Measurements from ENCODE around the gene CDH10. TPM values are rescaled to one million over a fixed set of nuclear protein-coding genes. Genes with fewer than 3 reads are reported as not detected.

Gene CDH10
- total RNA-seq, 2 experiments from 2014 or later, result not detected

DNA sequence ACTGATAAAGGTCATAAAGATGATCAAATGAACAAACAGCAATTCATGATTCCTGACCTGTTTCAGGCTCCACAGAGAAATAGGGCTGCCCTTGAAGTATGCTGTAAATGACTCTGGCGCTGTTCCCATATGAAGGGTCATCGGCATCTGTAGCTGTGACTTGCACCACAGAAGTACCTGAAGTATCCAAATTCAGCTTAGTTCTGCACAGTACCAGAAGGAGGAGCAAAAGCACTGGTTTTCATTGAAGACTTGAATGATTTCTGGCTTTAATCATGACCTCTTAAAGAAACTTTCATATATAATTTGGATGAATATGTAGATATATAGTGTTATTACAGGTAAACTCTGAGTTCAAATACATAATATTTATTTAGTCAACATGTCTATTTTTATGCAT is 109.1 kb downstream of the CDH10 start:
- H3K9me3 ChIP-seq (ENCODE audit: low read length), result no peaks in the 10 kb centered on the region
- no peak overlapping the region for H3K4me3 ChIP-seq (ENCODE audit: low read depth, low read length, poor library complexity, severe bottlenecking)
- H3K9me2 ChIP-seq (ENCODE audit: insufficient read depth, low read length), result no peaks in the 10 kb centered on the region
- BruUV-seq (replicated peaks), result no TSS peak
- ChIA-PET CTCF (ENCODE audit: unreplicated experiment) (no interaction called here), POLR2A (no interaction called here)
- H3K4me1 ChIP-seq (ENCODE audit: insufficient read depth, low read length, poor library complexity, severe bottlenecking), result no peaks in the 10 kb centered on the region
- intact Hi-C loops (cut with micrococcal nuclease; ENCODE audit: unreplicated experiment), result no loop called here
- TF ChIP-seq EZH2phosphoT487 (IDR thresholded peaks at IDR 0.05; ENCODE audit: borderline replicate concordance, low read depth, low read length), result no peak
- TF ChIP-seq, protein P1, sequence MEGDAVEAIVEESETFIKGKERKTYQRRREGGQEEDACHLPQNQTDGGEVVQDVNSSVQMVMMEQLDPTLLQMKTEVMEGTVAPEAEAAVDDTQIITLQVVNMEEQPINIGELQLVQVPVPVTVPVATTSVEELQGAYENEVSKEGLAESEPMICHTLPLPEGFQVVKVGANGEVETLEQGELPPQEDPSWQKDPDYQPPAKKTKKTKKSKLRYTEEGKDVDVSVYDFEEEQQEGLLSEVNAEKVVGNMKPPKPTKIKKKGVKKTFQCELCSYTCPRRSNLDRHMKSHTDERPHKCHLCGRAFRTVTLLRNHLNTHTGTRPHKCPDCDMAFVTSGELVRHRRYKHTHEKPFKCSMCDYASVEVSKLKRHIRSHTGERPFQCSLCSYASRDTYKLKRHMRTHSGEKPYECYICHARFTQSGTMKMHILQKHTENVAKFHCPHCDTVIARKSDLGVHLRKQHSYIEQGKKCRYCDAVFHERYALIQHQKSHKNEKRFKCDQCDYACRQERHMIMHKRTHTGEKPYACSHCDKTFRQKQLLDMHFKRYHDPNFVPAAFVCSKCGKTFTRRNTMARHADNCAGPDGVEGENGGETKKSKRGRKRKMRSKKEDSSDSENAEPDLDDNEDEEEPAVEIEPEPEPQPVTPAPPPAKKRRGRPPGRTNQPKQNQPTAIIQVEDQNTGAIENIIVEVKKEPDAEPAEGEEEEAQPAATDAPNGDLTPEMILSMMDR (conservative IDR thresholded peaks at IDR 0.05; ENCODE audit: low read length), result no peak
- no peak overlapping the region for H3K4me2 ChIP-seq (ENCODE audit: low read length)
- no peaks in the 10 kb centered on the region for H3K79me2 ChIP-seq (ENCODE audit: insufficient read depth, low read depth, low read length)
- no peak overlapping the region for H2AFZ ChIP-seq (ENCODE audit: low read length)
- no peaks in the 10 kb centered on the region for H4K20me1 ChIP-seq (ENCODE audit: insufficient read depth, low read length)
- H3K27ac ChIP-seq (ENCODE audit: low read depth, low read length, poor library complexity, severe bottlenecking), result no peak overlapping the region
- H3K36me3 ChIP-seq (ENCODE audit: insufficient read depth, low read length), result no peaks in the 10 kb centered on the region
- DNase-seq (ENCODE audit: low spot score), result no peak

DNA sequence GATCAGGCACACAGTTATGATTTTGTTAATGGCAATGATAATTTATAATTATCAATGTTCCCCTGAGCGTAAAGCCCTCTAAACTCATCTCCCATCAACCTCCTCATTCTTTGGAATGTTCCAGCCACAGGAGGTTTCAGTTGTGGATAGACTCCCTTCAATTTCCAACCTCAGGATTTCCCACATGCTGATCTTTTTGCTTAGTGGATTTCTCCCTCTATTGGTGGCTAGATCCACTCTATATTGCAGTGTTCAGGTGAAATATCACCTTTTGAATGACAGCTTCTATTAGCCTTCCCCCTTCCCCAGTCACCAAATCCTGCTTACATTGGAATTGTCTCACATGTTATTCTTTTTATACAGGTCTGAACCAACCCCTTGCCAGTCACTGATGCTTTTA is 113.9 kb downstream of the CDH10 start:
- no peak overlapping the region for H3K4me3 ChIP-seq (ENCODE audit: low read depth, low read length, poor library complexity, severe bottlenecking)
- H3K4me1 ChIP-seq (ENCODE audit: insufficient read depth, low read length, poor library complexity, severe bottlenecking), result no peaks in the 10 kb centered on the region
- no peak for DNase-seq (ENCODE audit: low spot score)
- no peak overlapping the region for H3K4me2 ChIP-seq (ENCODE audit: low read length)
- H4K20me1 ChIP-seq (ENCODE audit: insufficient read depth, low read length), result no peaks in the 10 kb centered on the region
- TF ChIP-seq EZH2phosphoT487 (IDR thresholded peaks at IDR 0.05; ENCODE audit: borderline replicate concordance, low read depth, low read length), result no peak
- TF ChIP-seq, protein P1 (conservative IDR thresholded peaks at IDR 0.05; ENCODE audit: low read length), result no peak
- no peak overlapping the region for H3K27ac ChIP-seq (ENCODE audit: low read depth, low read length, poor library complexity, severe bottlenecking)
- no peaks in the 10 kb centered on the region for H3K36me3 ChIP-seq (ENCODE audit: insufficient read depth, low read length)
- no peaks in the 10 kb centered on the region for H3K9me2 ChIP-seq (ENCODE audit: insufficient read depth, low read length)
- ChIA-PET POLR2A (no interaction called here), CTCF (ENCODE audit: unreplicated experiment) (no interaction called here)
- no peaks in the 10 kb centered on the region for H3K9me3 ChIP-seq (ENCODE audit: low read length)
- no peaks in the 10 kb centered on the region for H3K79me2 ChIP-seq (ENCODE audit: insufficient read depth, low read depth, low read length)
- intact Hi-C loops (cut with micrococcal nuclease; ENCODE audit: unreplicated experiment), result no loop called here
- H2AFZ ChIP-seq (ENCODE audit: low read length), result no peak overlapping the region
- no TSS peak for BruUV-seq (replicated peaks)

DNA sequence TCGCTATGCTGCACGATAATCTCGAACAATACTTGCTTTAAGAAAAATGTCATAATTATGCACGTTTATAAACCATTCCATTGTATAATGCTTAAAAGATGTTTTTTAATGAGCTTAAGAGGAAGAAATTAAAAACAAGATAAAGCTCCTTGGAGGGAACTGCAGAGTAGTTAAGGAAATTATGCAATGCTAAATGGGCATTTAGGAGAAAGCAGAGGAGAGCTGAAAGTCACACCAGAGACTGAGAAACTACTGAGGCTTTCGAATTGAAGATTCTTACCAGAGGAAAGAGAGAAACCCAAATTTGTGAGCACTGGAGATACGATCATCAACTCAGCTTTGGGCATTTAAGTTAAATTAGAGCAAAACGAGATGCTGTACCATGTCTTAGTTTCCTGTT is 119.4 kb downstream of the CDH10 start:
- Histone ChIP-seq H3K4me2 (ENCODE audit: low read length) (no peak overlapping the region), H2AFZ (ENCODE audit: low read length) (no peak overlapping the region), H3K9me2 (ENCODE audit: insufficient read depth, low read length) (no peaks in the 10 kb centered on the region), H3K4me3 (ENCODE audit: low read depth, low read length, poor library complexity, severe bottlenecking) (no peak overlapping the region), H3K79me2 (ENCODE audit: insufficient read depth, low read depth, low read length) (no peaks in the 10 kb centered on the region), H3K36me3 (ENCODE audit: insufficient read depth, low read length) (no peaks in the 10 kb centered on the region), H3K9me3 (ENCODE audit: low read length) (no peaks in the 10 kb centered on the region), H3K27ac (ENCODE audit: low read depth, low read length, poor library complexity, severe bottlenecking) (no peak overlapping the region), H4K20me1 (ENCODE audit: insufficient read depth, low read length) (no peaks in the 10 kb centered on the region), H3K4me1 (ENCODE audit: insufficient read depth, low read length, poor library complexity, severe bottlenecking) (no peaks in the 10 kb centered on the region)
- DNase-seq (ENCODE audit: low spot score), result no peak
- ChIA-PET CTCF (ENCODE audit: unreplicated experiment) (no interaction called here), POLR2A (interaction anchor here (1.3 kb wide), 1 partner anchor 12 kb away, joined by 3 read pairs; no protein-coding TSS in a partner anchor)
- TF ChIP-seq, protein P1 (conservative IDR thresholded peaks at IDR 0.05; ENCODE audit: low read length), result no peak
- no peak for TF ChIP-seq EZH2phosphoT487 (IDR thresholded peaks at IDR 0.05; ENCODE audit: borderline replicate concordance, low read depth, low read length)
- intact Hi-C loops (cut with micrococcal nuclease; ENCODE audit: unreplicated experiment), result no loop called here
- BruUV-seq (replicated peaks), result no TSS peak
